ENCODE measurements around the gene COA7. TPM values are rescaled to one million over a fixed set of nuclear protein-coding genes. Genes with fewer than 3 reads are reported as not detected.
A peak's percentile ranks its signal among the peaks of the same experiment; 100 is the strongest.

COA7 gene
- total and polyA plus RNA-seq, 4 donors: 4.7 to 14.1 (median 8.7) TPM

DNA sequence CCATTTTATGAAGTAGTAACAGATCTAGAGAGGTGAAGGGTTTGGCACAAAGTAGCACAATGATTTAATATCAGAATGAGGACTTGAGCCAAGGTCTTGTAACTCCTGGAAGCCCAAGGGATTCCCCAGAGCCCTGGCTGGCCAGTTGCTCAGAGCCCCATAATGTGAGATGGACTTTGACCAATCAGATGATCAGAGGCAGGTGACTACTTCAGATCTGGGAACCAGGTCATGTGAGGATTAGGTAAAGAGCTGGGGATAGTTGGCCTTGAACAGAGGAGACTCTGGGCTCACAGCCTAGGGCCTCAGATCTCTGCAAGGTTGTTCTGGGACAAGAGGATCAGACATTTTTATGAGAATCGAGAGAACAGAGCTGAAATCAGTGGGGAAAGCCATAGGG, 46.2 kb downstream of the COA7 start (continued):
- peak; percentile 63 to 70 for TF ChIP-seq JUND (IDR thresholded peaks at IDR 0.05)
- TF ChIP-seq FOXA1 (IDR thresholded peaks at IDR 0.05): peak; percentile 91
- peak; percentile 58 to 60 for TF ChIP-seq RAD21 (IDR thresholded peaks at IDR 0.05)
- TF ChIP-seq, protein P1, sequence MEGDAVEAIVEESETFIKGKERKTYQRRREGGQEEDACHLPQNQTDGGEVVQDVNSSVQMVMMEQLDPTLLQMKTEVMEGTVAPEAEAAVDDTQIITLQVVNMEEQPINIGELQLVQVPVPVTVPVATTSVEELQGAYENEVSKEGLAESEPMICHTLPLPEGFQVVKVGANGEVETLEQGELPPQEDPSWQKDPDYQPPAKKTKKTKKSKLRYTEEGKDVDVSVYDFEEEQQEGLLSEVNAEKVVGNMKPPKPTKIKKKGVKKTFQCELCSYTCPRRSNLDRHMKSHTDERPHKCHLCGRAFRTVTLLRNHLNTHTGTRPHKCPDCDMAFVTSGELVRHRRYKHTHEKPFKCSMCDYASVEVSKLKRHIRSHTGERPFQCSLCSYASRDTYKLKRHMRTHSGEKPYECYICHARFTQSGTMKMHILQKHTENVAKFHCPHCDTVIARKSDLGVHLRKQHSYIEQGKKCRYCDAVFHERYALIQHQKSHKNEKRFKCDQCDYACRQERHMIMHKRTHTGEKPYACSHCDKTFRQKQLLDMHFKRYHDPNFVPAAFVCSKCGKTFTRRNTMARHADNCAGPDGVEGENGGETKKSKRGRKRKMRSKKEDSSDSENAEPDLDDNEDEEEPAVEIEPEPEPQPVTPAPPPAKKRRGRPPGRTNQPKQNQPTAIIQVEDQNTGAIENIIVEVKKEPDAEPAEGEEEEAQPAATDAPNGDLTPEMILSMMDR (IDR thresholded peaks at IDR 0.05; ENCODE audit: low read depth, low read length, missing input control): no peak
- TF ChIP-seq HNF4G (IDR thresholded peaks at IDR 0.05): peak; percentile 95
- TF ChIP-seq TAF1 (conservative IDR thresholded peaks at IDR 0.05): no peak
- TF ChIP-seq, protein P2, sequence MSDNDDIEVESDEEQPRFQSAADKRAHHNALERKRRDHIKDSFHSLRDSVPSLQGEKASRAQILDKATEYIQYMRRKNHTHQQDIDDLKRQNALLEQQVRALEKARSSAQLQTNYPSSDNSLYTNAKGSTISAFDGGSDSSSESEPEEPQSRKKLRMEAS (IDR thresholded peaks at IDR 0.05): peak; percentile 73
- TF ChIP-seq, protein P3, sequence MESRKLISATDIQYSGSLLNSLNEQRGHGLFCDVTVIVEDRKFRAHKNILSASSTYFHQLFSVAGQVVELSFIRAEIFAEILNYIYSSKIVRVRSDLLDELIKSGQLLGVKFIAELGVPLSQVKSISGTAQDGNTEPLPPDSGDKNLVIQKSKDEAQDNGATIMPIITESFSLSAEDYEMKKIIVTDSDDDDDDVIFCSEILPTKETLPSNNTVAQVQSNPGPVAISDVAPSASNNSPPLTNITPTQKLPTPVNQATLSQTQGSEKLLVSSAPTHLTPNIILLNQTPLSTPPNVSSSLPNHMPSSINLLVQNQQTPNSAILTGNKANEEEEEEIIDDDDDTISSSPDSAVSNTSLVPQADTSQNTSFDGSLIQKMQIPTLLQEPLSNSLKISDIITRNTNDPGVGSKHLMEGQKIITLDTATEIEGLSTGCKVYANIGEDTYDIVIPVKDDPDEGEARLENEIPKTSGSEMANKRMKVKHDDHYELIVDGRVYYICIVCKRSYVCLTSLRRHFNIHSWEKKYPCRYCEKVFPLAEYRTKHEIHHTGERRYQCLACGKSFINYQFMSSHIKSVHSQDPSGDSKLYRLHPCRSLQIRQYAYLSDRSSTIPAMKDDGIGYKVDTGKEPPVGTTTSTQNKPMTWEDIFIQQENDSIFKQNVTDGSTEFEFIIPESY (IDR thresholded peaks at IDR 0.05): peak; percentile 80
- peak; percentile 88 for TF ChIP-seq SP1 (IDR thresholded peaks at IDR 0.05)

GRCh38 chr1:52645261-52645660, 52.9 kb downstream of the COA7 start:
- no peak for DNase-seq (ENCODE audit: low spot score)
- WGBS: 76% methylated on average over 6 of the region's 6 CpGs
- Histone ChIP-seq H3K27ac (ENCODE audit: low read depth in 1 of 2, low read length in 2 of 2) (no peak overlapping the region), H3K36me3 (ENCODE audit: control insufficient read depth in 4 of 4, insufficient read depth in 3 of 4, low read depth in 1 of 4, low read length in 3 of 4) (no peaks in the 10 kb centered on the region), H3K9me3 (ENCODE audit: control insufficient read depth in 4 of 4, low read length in 3 of 4) (no peaks in the 10 kb centered on the region), H3K4me1 (ENCODE audit: control insufficient read depth in 4 of 4, insufficient read depth in 4 of 4, low read length in 3 of 4) (no peaks in the 10 kb centered on the region), H3K9ac (ENCODE audit: low read depth in 1 of 2, low read length in 2 of 2) (no peak overlapping the region), H3K27me3 (ENCODE audit: control insufficient read depth in 4 of 4, insufficient read depth in 4 of 4, low read length in 3 of 4) (no peaks in the 10 kb centered on the region), H3K4me3 (ENCODE audit: low read depth in 1 of 3, low read length in 3 of 3) (no peak overlapping the region)
- no peak for TF ChIP-seq RXRA (IDR thresholded peaks at IDR 0.05)
- no peak for TF ChIP-seq TAF1 (conservative IDR thresholded peaks at IDR 0.05)
- TF ChIP-seq HNF4A (conservative IDR thresholded peaks at IDR 0.05): no peak
- TF ChIP-seq, protein P4, sequence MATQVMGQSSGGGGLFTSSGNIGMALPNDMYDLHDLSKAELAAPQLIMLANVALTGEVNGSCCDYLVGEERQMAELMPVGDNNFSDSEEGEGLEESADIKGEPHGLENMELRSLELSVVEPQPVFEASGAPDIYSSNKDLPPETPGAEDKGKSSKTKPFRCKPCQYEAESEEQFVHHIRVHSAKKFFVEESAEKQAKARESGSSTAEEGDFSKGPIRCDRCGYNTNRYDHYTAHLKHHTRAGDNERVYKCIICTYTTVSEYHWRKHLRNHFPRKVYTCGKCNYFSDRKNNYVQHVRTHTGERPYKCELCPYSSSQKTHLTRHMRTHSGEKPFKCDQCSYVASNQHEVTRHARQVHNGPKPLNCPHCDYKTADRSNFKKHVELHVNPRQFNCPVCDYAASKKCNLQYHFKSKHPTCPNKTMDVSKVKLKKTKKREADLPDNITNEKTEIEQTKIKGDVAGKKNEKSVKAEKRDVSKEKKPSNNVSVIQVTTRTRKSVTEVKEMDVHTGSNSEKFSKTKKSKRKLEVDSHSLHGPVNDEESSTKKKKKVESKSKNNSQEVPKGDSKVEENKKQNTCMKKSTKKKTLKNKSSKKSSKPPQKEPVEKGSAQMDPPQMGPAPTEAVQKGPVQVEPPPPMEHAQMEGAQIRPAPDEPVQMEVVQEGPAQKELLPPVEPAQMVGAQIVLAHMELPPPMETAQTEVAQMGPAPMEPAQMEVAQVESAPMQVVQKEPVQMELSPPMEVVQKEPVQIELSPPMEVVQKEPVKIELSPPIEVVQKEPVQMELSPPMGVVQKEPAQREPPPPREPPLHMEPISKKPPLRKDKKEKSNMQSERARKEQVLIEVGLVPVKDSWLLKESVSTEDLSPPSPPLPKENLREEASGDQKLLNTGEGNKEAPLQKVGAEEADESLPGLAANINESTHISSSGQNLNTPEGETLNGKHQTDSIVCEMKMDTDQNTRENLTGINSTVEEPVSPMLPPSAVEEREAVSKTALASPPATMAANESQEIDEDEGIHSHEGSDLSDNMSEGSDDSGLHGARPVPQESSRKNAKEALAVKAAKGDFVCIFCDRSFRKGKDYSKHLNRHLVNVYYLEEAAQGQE (IDR thresholded peaks at IDR 0.05): no peak
- TF ChIP-seq RAD21 (IDR thresholded peaks at IDR 0.05): no peak
- no peak for TF ChIP-seq FOXA1 (IDR thresholded peaks at IDR 0.05)
- TF ChIP-seq, protein P1 (IDR thresholded peaks at IDR 0.05; ENCODE audit: low read depth, low read length, missing input control): no peak
- no peak for TF ChIP-seq EGR1 (IDR thresholded peaks at IDR 0.05; ENCODE audit: low read depth in 2 of 2)
- TF ChIP-seq YY1 (IDR thresholded peaks at IDR 0.05): no peak
- no peak for TF ChIP-seq JUND (IDR thresholded peaks at IDR 0.05)
- no peak for TF ChIP-seq SP1 (IDR thresholded peaks at IDR 0.05)
- TF ChIP-seq NR2F2 (IDR thresholded peaks at IDR 0.05): no peak
- no peak for TF ChIP-seq FOXA2 (IDR thresholded peaks at IDR 0.05)
- TF ChIP-seq, protein P2 (IDR thresholded peaks at IDR 0.05): no peak
- no peak for TF ChIP-seq ATF3 (IDR thresholded peaks at IDR 0.05)
- TF ChIP-seq, protein P3 (IDR thresholded peaks at IDR 0.05): no peak
- TF ChIP-seq HNF4G (IDR thresholded peaks at IDR 0.05): no peak
- TF ChIP-seq GABPA (IDR thresholded peaks at IDR 0.05 in 1 of 2, conservative IDR thresholded peaks at IDR 0.05 in 1 of 2): no peak
